HCT116 (cell line): ENCODE results near the gene KCNAB2. TPM values are rescaled to one million over a fixed set of nuclear protein-coding genes. Genes with fewer than 3 reads are reported as not detected.

Experiments used
- ATAC-seq: fragments of 200-7000 bp; cut with Tn5 transposase; 2 replicates; pipeline ENCODE4 v1.9.1; 2020; ENCODE audit warnings: mild to moderate bottlenecking, moderate library complexity
- BruUV-seq: library from RNA; stranded (reverse); fragments of 400-500 nt; replicated peaks from 2 replicates; lab custom pipeline; 2021; lab: Mats Ljungman, UMichigan
- CTCF ChIA-PET: fragments of 300-600 bp; sonication (Branson Sonifier 250); formaldehyde crosslinking; loops from one replicate; lab custom pipeline; 2021; ENCODE audit warnings: antibody characterized with exemption; lab: Charles Lee
- POLR2A ChIA-PET: fragments of 300-600, 350-600 bp; sonication (Branson Sonifier 250); formaldehyde crosslinking; loops from one replicate; lab custom pipeline; 2021; ENCODE audit warnings: antibody characterized with exemption; lab: Charles Lee
- RAD21 ChIA-PET, 2 experiments: fragments of 300-600 bp; sonication (Branson Sonifier 250); formaldehyde crosslinking; loops; one replicate each; lab custom pipeline; 2023; ENCODE audit warnings: low total read pairs in 2 of 2; ENCODE audit not compliant: uncharacterized antibody in 2 of 2, unreplicated experiment in 2 of 2, low non-redundant PET in 1 of 2; lab: Charles Lee
- DNase-seq: peaks from one replicate; pipeline ENCODE4 v3.0.0-alpha.2; 2010; ENCODE audit warnings: low read depth, low spot score
- H2AFZ ChIP-seq: fragments of 200-600 bp; shearing (Covaris generic), sonication (generic); 2 replicates; pipeline ENCODE4 v1.6.1; 2017; ENCODE audit warnings: low read depth, mixed run types, mixed read lengths, antibody characterized with exemption, low read length; ENCODE audit not compliant: poor library complexity, severe bottlenecking
- H3K27ac ChIP-seq: 2 replicates; pipeline ENCODE4 v1.5.1; 2012; ENCODE audit warnings: low read depth, low read length
- H3K27me3 ChIP-seq: fragments of 200-600 bp; sonication (generic); 2 replicates; pipeline ENCODE4 v1.6.1; 2016; ENCODE audit warnings: mixed run types, low read length, mixed read lengths; ENCODE audit not compliant: insufficient read depth
- H3K36me3 ChIP-seq, 2 experiments: fragments of 200-500 bp in 1 of 2; fragments of 200-600 bp in 1 of 2; sonication (Bioruptor generic) in 1 of 2; sonication (generic) in 1 of 2; 2 replicates each; pipeline versions ENCODE4 v1.5.1 to v1.6.1; 2014 to 2016; ENCODE audit warnings: low read length in 2 of 2, inconsistent platforms in 1 of 2, mixed read lengths in 1 of 2, mixed run types in 1 of 2; ENCODE audit not compliant: insufficient read depth in 2 of 2, control insufficient read depth in 1 of 2
- H3K4me1 ChIP-seq, 2 experiments: fragments of 200-600 bp in 1 of 2; sonication (generic) in 1 of 2; 2 replicates each; pipeline versions ENCODE4 v1.5.1 to v1.6.1; 2012 to 2017; ENCODE audit warnings: low read length in 2 of 2, inconsistent platforms in 1 of 2, mild to moderate bottlenecking in 1 of 2, mixed read lengths in 1 of 2, mixed run types in 1 of 2, moderate library complexity in 1 of 2; ENCODE audit not compliant: insufficient read depth in 2 of 2, control insufficient read depth in 1 of 2
- H3K4me2 ChIP-seq: fragments of 200-600 bp; sonication (generic); 2 replicates; pipeline ENCODE4 v1.6.1; 2017; ENCODE audit warnings: mixed run types, low read length, mixed read lengths
- H3K4me3 ChIP-seq, 2 experiments: fragments of 200-600 bp in 1 of 2; sonication (generic) in 1 of 2; replicated peaks in 1 of 2; 2 replicates each; pipeline ENCODE4 v1.5.1; 2011 to 2016; ENCODE audit warnings: low read length in 2 of 2, control low read depth in 1 of 2, low read depth in 1 of 2, mild to moderate bottlenecking in 1 of 2, mixed read lengths in 1 of 2, mixed run types in 1 of 2
- H3K79me2 ChIP-seq: fragments of 200-600 bp; sonication (generic); 2 replicates; pipeline ENCODE4 v1.6.1; 2017; ENCODE audit warnings: mild to moderate bottlenecking, mixed run types, low read length, moderate library complexity, mixed read lengths; ENCODE audit not compliant: insufficient read depth
- H3K9ac ChIP-seq: fragments of 200-600 bp; sonication (generic); 2 replicates; pipeline ENCODE4 v1.6.1; 2016; ENCODE audit warnings: low read length, mixed read lengths
- H3K9me2 ChIP-seq: fragments of 200-600 bp; sonication (generic), shearing (Covaris generic); 2 replicates; pipeline ENCODE4 v1.6.1; 2017; ENCODE audit warnings: mixed run types, mild to moderate bottlenecking, moderate library complexity; ENCODE audit not compliant: insufficient read depth
- H3K9me3 ChIP-seq, 2 experiments: fragments of 200-500 bp in 1 of 2; fragments of 200-600 bp in 1 of 2; sonication (Bioruptor generic) in 1 of 2; sonication (generic) in 1 of 2; 2 replicates each; pipeline ENCODE4 v1.6.1; 2014 to 2017; ENCODE audit warnings: low read length in 2 of 2, mixed read lengths in 2 of 2, inconsistent platforms in 1 of 2, low read depth in 1 of 2, mild to moderate bottlenecking in 1 of 2, mixed run types in 1 of 2, moderate library complexity in 1 of 2; ENCODE audit not compliant: control insufficient read depth in 1 of 2, insufficient read depth in 1 of 2
- H4K20me1 ChIP-seq: fragments of 200-600 bp; sonication (generic), shearing (Covaris generic); 2 replicates; pipeline ENCODE4 v1.6.1; 2017; ENCODE audit warnings: mixed run types, mild to moderate bottlenecking, moderate library complexity; ENCODE audit not compliant: insufficient read depth
- ATF3 ChIP-seq: IDR thresholded peaks from 2 replicates; pipeline ENCODE4 v1.6.1; 2012
- CEBPB ChIP-seq: IDR thresholded peaks from 2 replicates; pipeline ENCODE4 v1.6.1; 2012; ENCODE audit warnings: low read depth
- CTCF ChIP-seq, 3 experiments: fragments of 200-600 bp in 1 of 3; sonication (generic) in 1 of 3; IDR thresholded peaks in 2 of 3; conservative IDR thresholded peaks in 1 of 3; 2 replicates each; pipeline ENCODE4 v1.5.1; 2012 to 2017; ENCODE audit warnings: low read depth in 2 of 3, low read length in 2 of 3, antibody characterized with exemption in 1 of 3, borderline replicate concordance in 1 of 3, control low read depth in 1 of 3, mild to moderate bottlenecking in 1 of 3, mixed read lengths in 1 of 3, mixed run types in 1 of 3, moderate library complexity in 1 of 3; ENCODE audit not compliant: insufficient read depth in 1 of 3
- ELF1 ChIP-seq: IDR thresholded peaks from 2 replicates; pipeline ENCODE4 v1.6.1; 2012; ENCODE audit warnings: low read depth, borderline replicate concordance
- FOSL1 ChIP-seq: IDR thresholded peaks from 2 replicates; pipeline ENCODE4 v1.6.1; 2012; ENCODE audit warnings: low read depth
- POLR2AphosphoS5 ChIP-seq: IDR thresholded peaks from 2 replicates; pipeline ENCODE4 v1.6.1; 2011; ENCODE audit warnings: mild to moderate bottlenecking, low read depth, low read length, moderate library complexity
- SP1 ChIP-seq: IDR thresholded peaks from 2 replicates; pipeline ENCODE4 v1.6.1; 2012; ENCODE audit warnings: low read depth
- SRF ChIP-seq: IDR thresholded peaks from 2 replicates; pipeline ENCODE4 v1.6.1; 2012; ENCODE audit warnings: low read depth
- TCF7L2 ChIP-seq: IDR thresholded peaks from 2 replicates; pipeline ENCODE4 v1.7.0; 2011; ENCODE audit warnings: borderline replicate concordance, inconsistent platforms; ENCODE audit not compliant: insufficient read depth, insufficient read length; ENCODE audit errors: extremely low read depth
- YY1 ChIP-seq: IDR thresholded peaks from 2 replicates; pipeline ENCODE4 v1.6.1; 2011; ENCODE audit warnings: low read length, low read depth, moderate library complexity, mild to moderate bottlenecking; ENCODE audit not compliant: insufficient replicate concordance; ENCODE audit errors: extremely low read depth
- ZBTB33 ChIP-seq: IDR thresholded peaks from 2 replicates; pipeline ENCODE4 v1.6.1; 2011; ENCODE audit warnings: mild to moderate bottlenecking, low read length, moderate library complexity; ENCODE audit not compliant: insufficient replicate concordance; ENCODE audit errors: extremely low read depth
- ZFX ChIP-seq: fragments of 450-650 bp; IDR thresholded peaks from 2 replicates; pipeline ENCODE4 v1.6.1; 2017
- intact Hi-C: fragments of 100-400 bp; cut with micrococcal nuclease; formaldehyde crosslinking; loops from 2 replicates; pipeline ENCODE4 v1.10.0; 2022
- total RNA-seq: library from RNA; stranded (reverse); gene quantifications from one replicate; pipeline ENCODE4 v1.2.1, GENCODE V29; 2021; ENCODE audit not compliant: unreplicated experiment
- TF ChIP-seq, protein P1 (sequence below): IDR thresholded peaks from 2 replicates; pipeline ENCODE4 v1.6.1; 2012; ENCODE audit warnings: low read depth
- TF ChIP-seq, protein P2 (sequence below): IDR thresholded peaks from 2 replicates; pipeline ENCODE4 v1.6.1; 2012

KCNAB2 gene
- total RNA-seq, 1 experiment from 2014 or later = 18.1 TPM

- H3K9me2 ChIP-seq = no peaks in the 10 kb centered on the region
- RAD21 ChIA-PET = no interaction called here
- POLR2A ChIA-PET = no interaction called here
These were observed 23.9 kb downstream of the KCNAB2 start for GRCh38 chr1:6069573-6069972.

More at GRCh38 chr1:6069573-6069972, 23.9 kb downstream of the KCNAB2 start:
- Histone ChIP-seq H3K4me3 (no peak overlapping the region), H3K4me1 (peaks cover 6 to 9% of the 10 kb centered on the region in 2 experiments), H3K4me2 (no peak overlapping the region), H3K27ac (no peak overlapping the region), H3K79me2 (no peaks in the 10 kb centered on the region), H3K36me3 (no peaks in the 10 kb centered on the region), H3K9me3 (no peaks in the 10 kb centered on the region), H3K9ac (no peak overlapping the region), H4K20me1 (no peaks in the 10 kb centered on the region), H3K27me3 (no peaks in the 10 kb centered on the region), H2AFZ (no peak overlapping the region)
- CTCF ChIA-PET = no interaction called here
- DNase-seq = no peak
- no TSS peak for BruUV-seq
- TF ChIP-seq CEBPB (no peak), SP1 (no peak), ZFX (no peak), YY1 (no peak), ELF1 (no peak), POLR2AphosphoS5 (no peak), ATF3 (no peak), FOSL1 (no peak), ZBTB33 (no peak), SRF (no peak), TCF7L2 (no peak), CTCF (IDR thresholded peaks at IDR 0.05 in 2 of 3, conservative IDR thresholded peaks at IDR 0.05 in 1 of 3; ENCODE audit: borderline replicate concordance in 1 of 3, insufficient read depth in 1 of 3, low read depth in 2 of 3, low read length in 2 of 3) (no peak)
- TF ChIP-seq, protein P1, sequence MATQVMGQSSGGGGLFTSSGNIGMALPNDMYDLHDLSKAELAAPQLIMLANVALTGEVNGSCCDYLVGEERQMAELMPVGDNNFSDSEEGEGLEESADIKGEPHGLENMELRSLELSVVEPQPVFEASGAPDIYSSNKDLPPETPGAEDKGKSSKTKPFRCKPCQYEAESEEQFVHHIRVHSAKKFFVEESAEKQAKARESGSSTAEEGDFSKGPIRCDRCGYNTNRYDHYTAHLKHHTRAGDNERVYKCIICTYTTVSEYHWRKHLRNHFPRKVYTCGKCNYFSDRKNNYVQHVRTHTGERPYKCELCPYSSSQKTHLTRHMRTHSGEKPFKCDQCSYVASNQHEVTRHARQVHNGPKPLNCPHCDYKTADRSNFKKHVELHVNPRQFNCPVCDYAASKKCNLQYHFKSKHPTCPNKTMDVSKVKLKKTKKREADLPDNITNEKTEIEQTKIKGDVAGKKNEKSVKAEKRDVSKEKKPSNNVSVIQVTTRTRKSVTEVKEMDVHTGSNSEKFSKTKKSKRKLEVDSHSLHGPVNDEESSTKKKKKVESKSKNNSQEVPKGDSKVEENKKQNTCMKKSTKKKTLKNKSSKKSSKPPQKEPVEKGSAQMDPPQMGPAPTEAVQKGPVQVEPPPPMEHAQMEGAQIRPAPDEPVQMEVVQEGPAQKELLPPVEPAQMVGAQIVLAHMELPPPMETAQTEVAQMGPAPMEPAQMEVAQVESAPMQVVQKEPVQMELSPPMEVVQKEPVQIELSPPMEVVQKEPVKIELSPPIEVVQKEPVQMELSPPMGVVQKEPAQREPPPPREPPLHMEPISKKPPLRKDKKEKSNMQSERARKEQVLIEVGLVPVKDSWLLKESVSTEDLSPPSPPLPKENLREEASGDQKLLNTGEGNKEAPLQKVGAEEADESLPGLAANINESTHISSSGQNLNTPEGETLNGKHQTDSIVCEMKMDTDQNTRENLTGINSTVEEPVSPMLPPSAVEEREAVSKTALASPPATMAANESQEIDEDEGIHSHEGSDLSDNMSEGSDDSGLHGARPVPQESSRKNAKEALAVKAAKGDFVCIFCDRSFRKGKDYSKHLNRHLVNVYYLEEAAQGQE = no peak
- TF ChIP-seq, protein P2, sequence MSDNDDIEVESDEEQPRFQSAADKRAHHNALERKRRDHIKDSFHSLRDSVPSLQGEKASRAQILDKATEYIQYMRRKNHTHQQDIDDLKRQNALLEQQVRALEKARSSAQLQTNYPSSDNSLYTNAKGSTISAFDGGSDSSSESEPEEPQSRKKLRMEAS = no peak
- ATAC-seq = no peak
- intact Hi-C loops = no loop called here
